Caco-2 (cell line): ENCODE measurements around the gene GPC1. TPM values are rescaled to one million over a fixed set of nuclear protein-coding genes. Genes with fewer than 3 reads are reported as not detected.

Source experiments
- BruUV-seq: library from RNA; stranded (reverse); fragments of 400-500 nt; replicated peaks from 2 replicates; lab custom pipeline; 2021; lab: Mats Ljungman, UMichigan
- CTCF ChIA-PET: fragments of 300-600 bp; sonication (Branson Sonifier 250); formaldehyde crosslinking; loops from one replicate; lab custom pipeline; 2022; ENCODE audit warnings: antibody characterized with exemption; lab: Charles Lee
- POLR2A ChIA-PET: fragments of 300-600 bp; sonication (Branson Sonifier 250); formaldehyde crosslinking; loops from one replicate; lab custom pipeline; 2022; ENCODE audit warnings: antibody characterized with exemption; lab: Charles Lee
- DNase-seq, 2 experiments: peaks; one replicate each; pipeline versions ENCODE4 v3.0.0 to v3.0.0-alpha.2; 2020 to 2022
- H3K27me3 ChIP-seq: replicated peaks from 2 replicates; pipeline ENCODE4 v1.6.0; 2011; ENCODE audit warnings: low read length; ENCODE audit not compliant: control insufficient read depth, insufficient read depth
- H3K36me3 ChIP-seq: 2 replicates; pipeline ENCODE4 v1.5.1; 2011; ENCODE audit warnings: low read length; ENCODE audit not compliant: control insufficient read depth, insufficient read depth
- H3K4me1 ChIP-seq: fragments of 250-450 bp; sonication (Bioruptor Pico); 2 replicates; pipeline ENCODE4 v1.5.1; 2020; ENCODE audit warnings: mild to moderate bottlenecking
- H3K4me3 ChIP-seq: 2 replicates; pipeline ENCODE4 v1.5.1; 2011; ENCODE audit warnings: low read depth, mild to moderate bottlenecking, control low read depth, low read length
- H3K9me3 ChIP-seq: fragments of 250-450 bp; sonication (Bioruptor Pico); 2 replicates; pipeline ENCODE4 v1.5.1; 2020; ENCODE audit warnings: mild to moderate bottlenecking, moderate library complexity
- H3K27ac Mint-ChIP-seq: one replicate; pipeline ENCODE4 v1.8.0; 2022; ENCODE audit warnings: mixed read lengths; ENCODE audit not compliant: unreplicated experiment
- H3K27me3 Mint-ChIP-seq: one replicate; pipeline ENCODE4 v1.8.0; 2022; ENCODE audit warnings: mixed read lengths; ENCODE audit not compliant: insufficient read depth, unreplicated experiment
- H3K36me3 Mint-ChIP-seq: one replicate; pipeline ENCODE4 v1.8.0; 2022; ENCODE audit warnings: mild to moderate bottlenecking, mixed read lengths; ENCODE audit not compliant: insufficient read depth, unreplicated experiment
- H3K4me1 Mint-ChIP-seq: one replicate; pipeline ENCODE4 v1.8.0; 2022; ENCODE audit warnings: low read depth, mixed read lengths; ENCODE audit not compliant: unreplicated experiment
- H3K4me3 Mint-ChIP-seq: one replicate; pipeline ENCODE4 v1.8.0; 2022; ENCODE audit warnings: mild to moderate bottlenecking, moderate library complexity, mixed read lengths; ENCODE audit not compliant: unreplicated experiment
- H3K9me3 Mint-ChIP-seq: one replicate; pipeline ENCODE4 v1.8.0; 2022; ENCODE audit warnings: mixed read lengths; ENCODE audit not compliant: unreplicated experiment
- CTCF ChIP-seq, 2 experiments: fragments of 200-600 bp in 1 of 2; IDR thresholded peaks; 1 replicate in 1 of 2; 2 replicates in 1 of 2; pipeline versions ENCODE4 v1.5.1 to v1.8.0; 2011 to 2022; ENCODE audit warnings: antibody characterized with exemption in 1 of 2, control low read depth in 1 of 2, inconsistent platforms in 1 of 2, low read depth in 1 of 2, low read length in 1 of 2, mild to moderate bottlenecking in 1 of 2, moderate library complexity in 1 of 2; ENCODE audit not compliant: insufficient read depth in 1 of 2, severe bottlenecking in 1 of 2, unreplicated experiment in 1 of 2
- intact Hi-C: fragments of 100-400 bp; cut with micrococcal nuclease; formaldehyde crosslinking; loops from one replicate; pipeline ENCODE4 v1.10.0; 2022; ENCODE audit not compliant: unreplicated experiment
- total RNA-seq: library from RNA; stranded (reverse); gene quantifications from 2 replicates; pipeline ENCODE4 v1.2.3, GENCODE V29; 2022

Gene GPC1
- total RNA-seq, 1 experiment from 2014 or later, result 45.2 TPM

- Histone ChIP-seq H3K4me1 (no peaks in the 10 kb centered on the region), H3K4me3 (no peak overlapping the region), H3K36me3 (no peaks in the 10 kb centered on the region; the same call in none of the 2 replicates), H3K9me3 (no peaks in the 10 kb centered on the region), H3K27me3 (no peaks in the 10 kb centered on the region)
- H3K36me3 Mint-ChIP-seq, result peaks cover 7% of the 10 kb centered on the region
- no peak overlapping the region for H3K4me3 Mint-ChIP-seq
- H3K27ac Mint-ChIP-seq, result no peak overlapping the region
- no TSS peak for BruUV-seq
- TF ChIP-seq CTCF (IDR thresholded peaks at IDR 0.05; ENCODE audit: insufficient read depth in 1 of 2, low read depth in 1 of 2, low read length in 1 of 2, severe bottlenecking in 1 of 2, unreplicated experiment in 1 of 2), result no peak
- H3K4me1 Mint-ChIP-seq, result no peaks in the 10 kb centered on the region
- ChIA-PET CTCF (no interaction called here), POLR2A (no interaction called here)
- H3K27me3 Mint-ChIP-seq, result no peaks in the 10 kb centered on the region
- peak in 1 of 2 experiments; percentile 26 for DNase-seq
- intact Hi-C loops, result no loop called here
- H3K9me3 Mint-ChIP-seq, result peaks cover 8% of the 10 kb centered on the region
Measured at GRCh38 chr2:240468303-240469238, 33.1 kb downstream of the GPC1 start.

- no peak for TF ChIP-seq CTCF (IDR thresholded peaks at IDR 0.05; ENCODE audit: insufficient read depth in 1 of 2, low read depth in 1 of 2, low read length in 1 of 2, severe bottlenecking in 1 of 2, unreplicated experiment in 1 of 2)
- no peak for DNase-seq
- no peaks in the 10 kb centered on the region for H3K4me1 Mint-ChIP-seq
- Histone ChIP-seq H3K9me3 (no peaks in the 10 kb centered on the region), H3K4me3 (no peak overlapping the region), H3K36me3 (no peaks in the 10 kb centered on the region), H3K4me1 (no peaks in the 10 kb centered on the region), H3K27me3 (no peaks in the 10 kb centered on the region)
- H3K36me3 Mint-ChIP-seq, result peaks cover 7% of the 10 kb centered on the region
- no TSS peak for BruUV-seq
- H3K9me3 Mint-ChIP-seq, result peaks cover 11% of the 10 kb centered on the region
- no peaks in the 10 kb centered on the region for H3K27me3 Mint-ChIP-seq
- POLR2A ChIA-PET, result no interaction called here
- intact Hi-C loops, result no loop called here
- CTCF ChIA-PET, result no interaction called here
- H3K4me3 Mint-ChIP-seq, result no peak overlapping the region
- H3K27ac Mint-ChIP-seq, result no peak overlapping the region
Measured at GRCh38 chr2:240469239-240469636, 33.8 kb downstream of the GPC1 start.

- Mint-ChIP-seq H3K4me1 (no peaks in the 10 kb centered on the region), H3K4me3 (no peak overlapping the region), H3K9me3 (peaks cover 11% of the 10 kb centered on the region), H3K27me3 (no peaks in the 10 kb centered on the region), H3K27ac (no peak overlapping the region), H3K36me3 (peaks cover 7% of the 10 kb centered on the region)
- DNase-seq, result no peak
- Histone ChIP-seq H3K9me3 (no peaks in the 10 kb centered on the region), H3K27me3 (no peaks in the 10 kb centered on the region), H3K4me3 (no peak overlapping the region), H3K36me3 (no peaks in the 10 kb centered on the region), H3K4me1 (no peaks in the 10 kb centered on the region)
- no peak for TF ChIP-seq CTCF (IDR thresholded peaks at IDR 0.05; ENCODE audit: insufficient read depth in 1 of 2, low read depth in 1 of 2, low read length in 1 of 2, severe bottlenecking in 1 of 2, unreplicated experiment in 1 of 2)
- CTCF ChIA-PET, result no interaction called here
- no TSS peak for BruUV-seq
- intact Hi-C loops, result no loop called here
- POLR2A ChIA-PET, result no interaction called here
Measured at GRCh38 chr2:240469740-240470139, 34.3 kb downstream of the GPC1 start.
